ENCODE data around the gene STIM1.

STIM1 gene

GRCh38 chr11:3888876-3889275 lies 33.4 kb downstream of the STIM1 start:
- TF ChIP-seq CTCF (IDR thresholded peaks at IDR 0.05; ENCODE audit: low read depth, low read length) = no peak
- DNase-seq (ENCODE audit: extremely low read depth, low read depth) = no peak

- TF ChIP-seq CTCF (IDR thresholded peaks at IDR 0.05; ENCODE audit: low read depth, low read length) = no peak
- no peak for DNase-seq (ENCODE audit: extremely low read depth, low read depth)
Observed at GRCh38 chr11:3890014-3890413, 34.5 kb downstream of the STIM1 start.

- TF ChIP-seq CTCF (IDR thresholded peaks at IDR 0.05; ENCODE audit: low read depth, low read length) = no peak
- DNase-seq (ENCODE audit: extremely low read depth, low read depth) = no peak
Observed at GRCh38 chr11:3890806-3891205, 35.3 kb downstream of the STIM1 start.

- DNase-seq (ENCODE audit: extremely low read depth, low read depth) = no peak
- TF ChIP-seq CTCF (IDR thresholded peaks at IDR 0.05; ENCODE audit: low read depth, low read length) = no peak
Observed at GRCh38 chr11:3891751-3892150, 36.3 kb downstream of the STIM1 start.

GRCh38 chr11:3892156-3892555 lies 36.7 kb downstream of the STIM1 start:
- DNase-seq (ENCODE audit: extremely low read depth, low read depth) = no peak
- TF ChIP-seq CTCF (IDR thresholded peaks at IDR 0.05; ENCODE audit: low read depth, low read length) = no peak

GRCh38 chr11:3893311-3893710 lies 37.8 kb downstream of the STIM1 start:
- TF ChIP-seq CTCF (IDR thresholded peaks at IDR 0.05; ENCODE audit: low read depth, low read length) = no peak
- DNase-seq (ENCODE audit: extremely low read depth, low read depth) = no peak

- TF ChIP-seq CTCF (IDR thresholded peaks at IDR 0.05; ENCODE audit: low read depth, low read length) = no peak
- no peak for DNase-seq (ENCODE audit: extremely low read depth, low read depth)
Observed at GRCh38 chr11:3894128-3894731, 38.8 kb downstream of the STIM1 start.

Data from AG09319 (cell line).